Measurements from ENCODE around the gene PSMB10.
"Not testable (repeated sequence)": the region's sequence is repeated elsewhere in the genome, so short reads cannot be mapped to it uniquely, and the experiment has no call there.

PSMB10 gene

DNA sequence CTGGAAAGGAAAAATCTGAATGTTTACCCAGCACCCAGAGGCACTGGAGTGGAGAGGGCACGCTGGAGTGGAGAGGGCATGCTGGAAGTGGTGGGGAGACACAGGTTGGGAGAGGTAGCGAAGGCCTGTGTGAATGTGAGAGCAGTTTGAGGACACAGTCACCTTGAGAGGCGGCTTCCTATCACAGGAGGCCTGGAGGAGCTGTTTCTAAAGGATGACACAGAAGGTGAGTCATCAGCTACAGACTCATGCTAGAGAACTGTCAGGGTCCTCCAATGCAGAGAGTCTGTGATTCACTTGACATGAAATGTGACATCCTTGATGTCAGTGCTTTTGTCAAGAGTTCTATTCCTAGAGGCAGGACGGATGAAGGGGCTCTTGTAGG is 18.8 kb downstream of the PSMB10 start:
- POLR2A ChIA-PET, result no interaction called here

GRCh38 chr16:67917140-67917851 is 19.4 kb downstream of the PSMB10 start:
- POLR2A ChIA-PET, result no interaction called here

More for the DNA sequence above, 18.8 kb downstream of the PSMB10 start:
- CTCF ChIA-PET, result no interaction called here
- TF ChIP-seq ELF4 (IDR thresholded peaks at IDR 0.05) (no peak), HDGF (IDR thresholded peaks at IDR 0.05; ENCODE audit: borderline replicate concordance) (no peak), ARNT (IDR thresholded peaks at IDR 0.05) (no peak), FOXM1 (IDR thresholded peaks at IDR 0.05; ENCODE audit: borderline replicate concordance) (no peak), L3MBTL2 (conservative IDR thresholded peaks at IDR 0.05) (no peak), FOXK2 (IDR thresholded peaks at IDR 0.05) (no peak), LEF1 (IDR thresholded peaks at IDR 0.05; ENCODE audit: borderline replicate concordance) (no peak)
- DNase-seq (ENCODE audit: extremely low spot score), result no peak

GRCh38 chr16:67915831-67916723 is 20.6 kb downstream of the PSMB10 start:
- ChIA-PET POLR2A (no interaction called here), CTCF (no interaction called here)
- TF ChIP-seq CTBP1 (IDR thresholded peaks at IDR 0.05; ENCODE audit: borderline replicate concordance), result no peak
- no peak for TF ChIP-seq FOXA1 (IDR thresholded peaks at IDR 0.05)
- no peak for TF ChIP-seq BHLHE40 (IDR thresholded peaks at IDR 0.05; ENCODE audit: borderline replicate concordance)
- TF ChIP-seq SUZ12 (IDR thresholded peaks at IDR 0.05), result no peak
- TF ChIP-seq ZNF384 (IDR thresholded peaks at IDR 0.05), result no peak
- no peak for TF ChIP-seq ARNT (IDR thresholded peaks at IDR 0.05)
- no peak for TF ChIP-seq HDGF (IDR thresholded peaks at IDR 0.05; ENCODE audit: borderline replicate concordance)
- TF ChIP-seq TARDBP (IDR thresholded peaks at IDR 0.05), result no peak
- no peak for TF ChIP-seq FOXM1 (IDR thresholded peaks at IDR 0.05; ENCODE audit: borderline replicate concordance)
- TF ChIP-seq L3MBTL2 (conservative IDR thresholded peaks at IDR 0.05), result no peak
- TF ChIP-seq, protein P1, sequence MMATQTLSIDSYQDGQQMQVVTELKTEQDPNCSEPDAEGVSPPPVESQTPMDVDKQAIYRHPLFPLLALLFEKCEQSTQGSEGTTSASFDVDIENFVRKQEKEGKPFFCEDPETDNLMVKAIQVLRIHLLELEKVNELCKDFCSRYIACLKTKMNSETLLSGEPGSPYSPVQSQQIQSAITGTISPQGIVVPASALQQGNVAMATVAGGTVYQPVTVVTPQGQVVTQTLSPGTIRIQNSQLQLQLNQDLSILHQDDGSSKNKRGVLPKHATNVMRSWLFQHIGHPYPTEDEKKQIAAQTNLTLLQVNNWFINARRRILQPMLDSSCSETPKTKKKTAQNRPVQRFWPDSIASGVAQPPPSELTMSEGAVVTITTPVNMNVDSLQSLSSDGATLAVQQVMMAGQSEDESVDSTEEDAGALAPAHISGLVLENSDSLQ (IDR thresholded peaks at IDR 0.05), result no peak
- TF ChIP-seq FOXK2 (IDR thresholded peaks at IDR 0.05), result no peak
- TF ChIP-seq SP1 (IDR thresholded peaks at IDR 0.05), result no peak
- TF ChIP-seq ELF4 (IDR thresholded peaks at IDR 0.05), result no peak
- no peak for TF ChIP-seq LEF1 (IDR thresholded peaks at IDR 0.05; ENCODE audit: borderline replicate concordance)
- TF ChIP-seq NFRKB (IDR thresholded peaks at IDR 0.05), result no peak
- no peak for DNase-seq (ENCODE audit: extremely low spot score)

More at GRCh38 chr16:67917140-67917851, 19.4 kb downstream of the PSMB10 start:
- TF ChIP-seq FOXM1 (IDR thresholded peaks at IDR 0.05; ENCODE audit: borderline replicate concordance) (no peak), LEF1 (IDR thresholded peaks at IDR 0.05; ENCODE audit: borderline replicate concordance) (no peak), NFRKB (IDR thresholded peaks at IDR 0.05) (no peak)
- CTCF ChIA-PET, result no interaction called here
- DNase-seq (ENCODE audit: extremely low spot score), result no peak

DNA sequence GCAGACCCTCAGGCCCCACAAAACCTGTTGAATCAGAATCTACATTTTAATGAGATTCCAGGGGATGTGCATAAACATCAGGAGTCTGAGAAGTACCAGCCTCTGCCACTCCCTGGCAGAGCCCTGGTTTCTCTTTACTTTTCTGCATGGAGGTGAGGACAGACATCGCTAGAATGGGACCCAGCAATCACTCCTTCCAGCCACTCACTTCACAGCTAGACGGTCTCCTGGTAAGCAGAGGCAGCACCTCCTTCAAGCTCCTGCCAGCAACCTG is 21.2 kb downstream of the PSMB10 start:
- CTCF ChIA-PET; DNase-seq (ENCODE audit: extremely low spot score); POLR2A ChIA-PET: not testable (repeated sequence)

DNA sequence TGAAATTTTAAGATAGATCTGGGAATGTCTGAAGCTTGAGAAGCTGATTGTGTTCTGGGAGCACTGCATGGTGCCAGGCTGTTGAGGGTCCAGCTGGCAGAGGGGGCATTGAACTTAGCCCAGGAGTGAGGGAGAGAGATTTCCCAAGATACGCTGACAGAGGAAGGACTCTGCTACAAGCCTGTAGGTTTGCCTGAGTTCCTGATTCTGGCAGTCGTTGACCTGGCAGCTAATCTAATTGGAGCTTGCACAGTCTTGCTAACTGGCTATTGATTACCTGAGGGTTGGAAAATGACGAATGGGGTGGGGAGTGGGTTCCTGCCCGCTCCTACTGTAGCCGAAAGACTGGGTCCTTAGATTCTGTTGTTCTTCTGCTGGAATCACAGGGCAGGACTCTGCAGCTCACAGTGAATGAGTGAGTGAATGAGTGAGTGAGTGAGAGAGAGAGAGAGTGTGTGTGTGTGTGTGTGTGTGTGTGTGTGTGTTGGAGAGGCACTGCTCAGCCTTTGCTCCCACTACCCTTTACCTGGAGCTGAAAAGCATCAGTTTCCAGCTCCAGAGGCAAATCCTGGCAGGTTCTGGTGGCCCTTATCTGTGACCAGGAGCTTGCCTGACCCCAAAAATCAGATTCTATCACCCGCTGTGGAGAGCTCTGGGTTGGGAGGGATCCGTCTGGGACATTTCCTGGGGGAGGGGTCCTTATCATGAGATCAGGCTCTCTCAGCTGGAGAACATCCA is 21.7 kb downstream of the PSMB10 start:
- CTCF ChIA-PET, result no interaction called here
- no peak for TF ChIP-seq LEF1 (IDR thresholded peaks at IDR 0.05; ENCODE audit: borderline replicate concordance)
- TF ChIP-seq ELF4 (IDR thresholded peaks at IDR 0.05), result no peak
- TF ChIP-seq HDGF (IDR thresholded peaks at IDR 0.05; ENCODE audit: borderline replicate concordance), result no peak
- TF ChIP-seq L3MBTL2 (conservative IDR thresholded peaks at IDR 0.05), result no peak
- TF ChIP-seq ARNT (IDR thresholded peaks at IDR 0.05), result no peak
- TF ChIP-seq, protein P1 (IDR thresholded peaks at IDR 0.05), result no peak
- no peak for TF ChIP-seq TARDBP (IDR thresholded peaks at IDR 0.05)
- TF ChIP-seq FOXM1 (IDR thresholded peaks at IDR 0.05; ENCODE audit: borderline replicate concordance), result no peak
- no peak for TF ChIP-seq BHLHE40 (IDR thresholded peaks at IDR 0.05; ENCODE audit: borderline replicate concordance)
- no peak for TF ChIP-seq FOXA1 (IDR thresholded peaks at IDR 0.05)
- no peak for DNase-seq (ENCODE audit: extremely low spot score)
- POLR2A ChIA-PET, result no interaction called here

GRCh38 chr16:67910158-67910557 is 26.5 kb downstream of the PSMB10 start:
- no peak for DNase-seq (ENCODE audit: extremely low spot score)
- ChIA-PET CTCF (no interaction called here), POLR2A (interaction anchor here (0.6 to 1.5 kb wide), 2 partner anchors 16 to 17 kb away, joined by 3 to 5 read pairs; partner anchors contain the start of gene PSKH1)
- TF ChIP-seq, protein P1 (IDR thresholded peaks at IDR 0.05), result no peak
- TF ChIP-seq FOXA1 (IDR thresholded peaks at IDR 0.05), result no peak
- TF ChIP-seq ZNF384 (IDR thresholded peaks at IDR 0.05), result no peak
